T-cell (primary cell): Measurements from ENCODE around the gene SVOP. TPM values are rescaled to one million over a fixed set of nuclear protein-coding genes. Genes with fewer than 3 reads are reported as not detected.

Experiments
- ATAC-seq, 4 experiments: fragments of 200-7000 bp in 3 of 4; fragments of 150-1000 bp in 1 of 4; cut with Tn5 transposase; replicated peaks in 1 of 4; 1 replicate in 3 of 4; 2 replicates in 1 of 4; pipeline ENCODE4 v1.10.0; 2021; ENCODE audit warnings: moderate library complexity in 3 of 4, mild to moderate bottlenecking in 2 of 4, moderate number of reproducible peaks in 1 of 4
- CTCF ChIA-PET, 2 donors: fragments of 300-600 bp; sonication (Branson Sonifier 250); formaldehyde crosslinking; loops; one replicate each; lab custom pipeline; 2022; ENCODE audit warnings: antibody characterized with exemption in 2 of 2; lab: Charles Lee
- POLR2A ChIA-PET, 2 donors: fragments of 300-600 bp; sonication (Branson Sonifier 250); formaldehyde crosslinking; loops; one replicate each; lab custom pipeline; 2022; ENCODE audit warnings: antibody characterized with exemption in 2 of 2; lab: Charles Lee
- DNase-seq, 35 experiments: peaks; one replicate each; pipeline versions ENCODE4 v3.0.0 to v3.0.0-alpha.2; 2013 to 2023
- H3K27ac ChIP-seq: one replicate; pipeline ENCODE4 v1.5.1; 2013; ENCODE audit warnings: low read length
- H3K27me3 ChIP-seq, 2 experiments: replicated peaks in 1 of 2; 1 replicate in 1 of 2; 2 replicates in 1 of 2; pipeline versions ENCODE4 v1.6.1 to v1.7.0; 2013; ENCODE audit warnings: low read length in 1 of 2, mixed read lengths in 1 of 2; ENCODE audit not compliant: control insufficient read depth in 2 of 2, insufficient read depth in 2 of 2; ENCODE audit errors: extremely low read depth in 1 of 2
- H3K36me3 ChIP-seq, 2 donors: 1 replicate in 1 of 2; 2 replicates in 1 of 2; pipeline versions ENCODE4 v1.6.1 to v1.7.0; 2013; ENCODE audit warnings: low read length in 1 of 2; ENCODE audit not compliant: control insufficient read depth in 2 of 2, insufficient read depth in 1 of 2; ENCODE audit errors: extremely low read depth in 1 of 2
- H3K4me1 ChIP-seq, 2 experiments: 1 replicate in 1 of 2; 2 replicates in 1 of 2; pipeline versions ENCODE4 v1.6.1 to v1.7.0; 2013; ENCODE audit warnings: low read length in 2 of 2, mixed read lengths in 1 of 2; ENCODE audit not compliant: insufficient read depth in 2 of 2, control insufficient read depth in 1 of 2; ENCODE audit errors: extremely low read depth in 1 of 2
- H3K4me3 ChIP-seq, 2 donors: 1 replicate in 1 of 2; 2 replicates in 1 of 2; pipeline versions ENCODE4 v1.5.1 to v1.7.0; 2013; ENCODE audit warnings: mild to moderate bottlenecking in 2 of 2, low read length in 1 of 2, moderate library complexity in 1 of 2; ENCODE audit not compliant: control insufficient read depth in 1 of 2; ENCODE audit errors: extremely low read depth in 1 of 2
- H3K9me3 ChIP-seq: 2 replicates; pipeline ENCODE4 v1.7.0; 2013
- H3K27ac Mint-ChIP-seq, 2 donors: one replicate each; pipeline ENCODE4 v1.8.0; 2020 to 2021; ENCODE audit warnings: mild to moderate bottlenecking in 2 of 2, mixed read lengths in 2 of 2
- H3K27me3 Mint-ChIP-seq, 2 donors: one replicate each; pipeline ENCODE4 v1.8.0; 2021 to 2022; ENCODE audit warnings: mixed read lengths in 2 of 2
- H3K36me3 Mint-ChIP-seq: one replicate; pipeline ENCODE4 v1.8.0; 2021; ENCODE audit warnings: mixed read lengths
- H3K4me1 Mint-ChIP-seq, 3 donors: one replicate each; pipeline ENCODE4 v1.8.0; 2020 to 2022; ENCODE audit warnings: mixed read lengths in 3 of 3, mild to moderate bottlenecking in 1 of 3
- H3K4me3 Mint-ChIP-seq, 3 donors: one replicate each; pipeline ENCODE4 v1.8.0; 2020 to 2022; ENCODE audit warnings: mild to moderate bottlenecking in 3 of 3, mixed read lengths in 3 of 3, moderate library complexity in 3 of 3
- H3K9me3 Mint-ChIP-seq, 3 donors: one replicate each; pipeline ENCODE4 v1.8.0; 2020 to 2022; ENCODE audit warnings: mixed read lengths in 3 of 3
- WGBS: methylation state at CpG from one replicate; pipeline ENCODE4 v1.1.5; 2013; ENCODE audit warnings: missing lambda C conversion rate; ENCODE audit not compliant: insufficient coverage; 5-methylcytosine and 5-hydroxymethylcytosine counted together
- total RNA-seq, 35 experiments: library from RNA in 6 of 35; stranded (reverse) in 6 of 35; fragments of 120-200 nt in 1 of 35; gene quantifications; one replicate each; pipeline versions ENCODE4 v1.2.1 to v1.2.4 and lab custom pipeline; 2013 to 2026

Gene SVOP
- total RNA-seq, 5 donors from 2014 or later (not counting 1 experiment from before 2014, with no cell fraction given) = not detected

GRCh38 chr12:108935159-108935763, 85.6 kb downstream of the SVOP start:
- Histone ChIP-seq H3K4me1 (no peaks in the 10 kb centered on the region), H3K4me3 (no peak overlapping the region), H3K27me3 (peaks cover 0 to 7% of the 10 kb centered on the region in 2 experiments), H3K9me3 (no peaks in the 10 kb centered on the region), H3K27ac (no peak overlapping the region), H3K36me3 (no peaks in the 10 kb centered on the region)
- Mint-ChIP-seq H3K9me3 (no peaks in the 10 kb centered on the region), H3K4me1 (peaks cover 0 to 3% (median 0%) of the 10 kb centered on the region in 3 donors), H3K4me3 (no peak overlapping the region), H3K27ac (no peak overlapping the region), H3K36me3 (no peaks in the 10 kb centered on the region), H3K27me3 (peaks cover 2 to 6% of the 10 kb centered on the region in 2 donors)
- ChIA-PET CTCF (no interaction called here), POLR2A (no interaction called here)
- DNase-seq (no peak), ATAC-seq (no peak)
- 49% methylated on average over 3 of the region's 7 CpGs for WGBS

GRCh38 chr12:108933949-108934348, 86.9 kb downstream of the SVOP start:
- peaks cover 2 to 10% of the 10 kb centered on the region in 2 donors for H3K27me3 Mint-ChIP-seq
- POLR2A ChIA-PET = no interaction called here
- CTCF ChIA-PET = no interaction called here
- H3K4me3 Mint-ChIP-seq = no peak overlapping the region
- no peaks in the 10 kb centered on the region for H3K36me3 ChIP-seq
- 100% methylated on average over 4 of the region's 6 CpGs for WGBS
- H3K27ac Mint-ChIP-seq = no peak overlapping the region
- H3K9me3 Mint-ChIP-seq = no peaks in the 10 kb centered on the region
- ATAC-seq = no peak
- H3K4me1 ChIP-seq = no peaks in the 10 kb centered on the region
- H3K27ac ChIP-seq = no peak overlapping the region
- peaks cover 0 to 10% of the 10 kb centered on the region in 2 experiments for H3K27me3 ChIP-seq
- no peak overlapping the region for H3K4me3 ChIP-seq
- no peaks in the 10 kb centered on the region for H3K4me1 Mint-ChIP-seq
- H3K9me3 ChIP-seq = no peaks in the 10 kb centered on the region
- DNase-seq = no peak
- no peaks in the 10 kb centered on the region for H3K36me3 Mint-ChIP-seq

GRCh38 chr12:108930756-108931155, 90.1 kb downstream of the SVOP start:
- H3K27me3 Mint-ChIP-seq = peaks cover 2 to 8% of the 10 kb centered on the region in 2 donors
- H3K27ac ChIP-seq = no peak overlapping the region
- H3K27ac Mint-ChIP-seq = no peak overlapping the region
- WGBS = no CpG with 5 or more reads among the region's 3 CpGs
- no peak overlapping the region for H3K4me3 ChIP-seq
- H3K4me1 Mint-ChIP-seq = no peaks in the 10 kb centered on the region
- no peaks in the 10 kb centered on the region for H3K36me3 Mint-ChIP-seq
- no peaks in the 10 kb centered on the region for H3K36me3 ChIP-seq
- peaks cover 0 to 6% of the 10 kb centered on the region in 2 experiments for H3K27me3 ChIP-seq
- ChIA-PET POLR2A (interaction anchor here in 1 of 2 donors (0.5 kb wide), 1 partner anchor 82 kb away, joined by 3 read pairs; no protein-coding TSS in a partner anchor), CTCF (interaction anchor here in 1 of 2 donors (0.6 kb wide), 1 partner anchor 19 kb away, joined by 20 read pairs; no protein-coding TSS in a partner anchor)
- ATAC-seq = no peak
- no peaks in the 10 kb centered on the region for H3K9me3 Mint-ChIP-seq
- no peak for DNase-seq
- no peaks in the 10 kb centered on the region for H3K9me3 ChIP-seq
- H3K4me3 Mint-ChIP-seq = no peak overlapping the region
- H3K4me1 ChIP-seq = no peaks in the 10 kb centered on the region

GRCh38 chr12:108930155-108930554, 90.7 kb downstream of the SVOP start:
- no peaks in the 10 kb centered on the region for H3K9me3 ChIP-seq
- ATAC-seq (no peak), DNase-seq (no peak)
- peaks cover 0 to 6% of the 10 kb centered on the region in 2 experiments for H3K27me3 ChIP-seq
- H3K27ac Mint-ChIP-seq = no peak overlapping the region
- no peak overlapping the region for H3K27ac ChIP-seq
- H3K27me3 Mint-ChIP-seq = peaks cover 4 to 8% of the 10 kb centered on the region in 2 donors
- CTCF ChIA-PET = interaction anchor here in 1 of 2 donors (0.6 kb wide), 1 partner anchor 20 kb away, joined by 20 read pairs; no protein-coding TSS in a partner anchor
- no peaks in the 10 kb centered on the region for H3K4me1 ChIP-seq
- no peaks in the 10 kb centered on the region for H3K36me3 Mint-ChIP-seq
- no peak overlapping the region for H3K4me3 ChIP-seq
- H3K36me3 ChIP-seq = no peaks in the 10 kb centered on the region
- H3K4me1 Mint-ChIP-seq = no peaks in the 10 kb centered on the region
- H3K4me3 Mint-ChIP-seq = no peak overlapping the region
- POLR2A ChIA-PET = no interaction called here
- H3K9me3 Mint-ChIP-seq = no peaks in the 10 kb centered on the region
- WGBS = 34% methylated on average over 2 of the region's 5 CpGs

- H3K27ac Mint-ChIP-seq = no peak overlapping the region
- ATAC-seq = no peak
Observed at GRCh38 chr12:108928695-108929094, 92.2 kb downstream of the SVOP start.

GRCh38 chr12:108922918-108923317, 98.0 kb downstream of the SVOP start:
- Histone ChIP-seq H3K27ac (no peak overlapping the region), H3K4me3 (no peak overlapping the region), H3K36me3 (no peaks in the 10 kb centered on the region), H3K9me3 (no peaks in the 10 kb centered on the region), H3K27me3 (peaks cover 0 to 7% of the 10 kb centered on the region in 2 experiments), H3K4me1 (no peaks in the 10 kb centered on the region)
- Mint-ChIP-seq H3K27me3 (peaks cover 0 to 7% of the 10 kb centered on the region in 2 donors), H3K4me3 (no peak overlapping the region), H3K36me3 (no peaks in the 10 kb centered on the region), H3K4me1 (no peaks in the 10 kb centered on the region), H3K9me3 (peaks cover 0 to 3% (median 3%) of the 10 kb centered on the region in 3 donors), H3K27ac (no peak overlapping the region)
- 80% methylated on average over 1 of the region's 3 CpGs for WGBS
- no peak for ATAC-seq
- CTCF ChIA-PET = no interaction called here
- no peak for DNase-seq
- POLR2A ChIA-PET = no interaction called here

More at GRCh38 chr12:108928695-108929094, 92.2 kb downstream of the SVOP start:
- H3K9me3 Mint-ChIP-seq = peaks cover 0 to 2% (median 0%) of the 10 kb centered on the region in 3 donors
- H3K4me3 ChIP-seq = no peak overlapping the region
- ChIA-PET POLR2A (no interaction called here), CTCF (no interaction called here)
- H3K27me3 ChIP-seq = peaks cover 0 to 6% of the 10 kb centered on the region in 2 experiments
- peaks cover 4 to 8% of the 10 kb centered on the region in 2 donors for H3K27me3 Mint-ChIP-seq
- no peaks in the 10 kb centered on the region for H3K36me3 ChIP-seq
- H3K27ac ChIP-seq = no peak overlapping the region
- H3K9me3 ChIP-seq = no peaks in the 10 kb centered on the region
- no peaks in the 10 kb centered on the region for H3K4me1 Mint-ChIP-seq
- H3K4me3 Mint-ChIP-seq = no peak overlapping the region
- H3K36me3 Mint-ChIP-seq = no peaks in the 10 kb centered on the region
- 93% methylated on average over 7 of the region's 8 CpGs for WGBS
- no peaks in the 10 kb centered on the region for H3K4me1 ChIP-seq
- DNase-seq = no peak
